Measurements from ENCODE around the gene NTHL1.

The NTHL1 gene

GRCh38 chr16:1991135-1991551, 56.5 kb downstream of the NTHL1 start:
- peak overlapping the region; percentile 52; the same call in 1 of the 2 replicates for H3K4me3 ChIP-seq (ENCODE audit: low read length)
- no peak for TF ChIP-seq ZNF274 (IDR thresholded peaks at IDR 0.05; ENCODE audit: low read depth, low read length)

DNA sequence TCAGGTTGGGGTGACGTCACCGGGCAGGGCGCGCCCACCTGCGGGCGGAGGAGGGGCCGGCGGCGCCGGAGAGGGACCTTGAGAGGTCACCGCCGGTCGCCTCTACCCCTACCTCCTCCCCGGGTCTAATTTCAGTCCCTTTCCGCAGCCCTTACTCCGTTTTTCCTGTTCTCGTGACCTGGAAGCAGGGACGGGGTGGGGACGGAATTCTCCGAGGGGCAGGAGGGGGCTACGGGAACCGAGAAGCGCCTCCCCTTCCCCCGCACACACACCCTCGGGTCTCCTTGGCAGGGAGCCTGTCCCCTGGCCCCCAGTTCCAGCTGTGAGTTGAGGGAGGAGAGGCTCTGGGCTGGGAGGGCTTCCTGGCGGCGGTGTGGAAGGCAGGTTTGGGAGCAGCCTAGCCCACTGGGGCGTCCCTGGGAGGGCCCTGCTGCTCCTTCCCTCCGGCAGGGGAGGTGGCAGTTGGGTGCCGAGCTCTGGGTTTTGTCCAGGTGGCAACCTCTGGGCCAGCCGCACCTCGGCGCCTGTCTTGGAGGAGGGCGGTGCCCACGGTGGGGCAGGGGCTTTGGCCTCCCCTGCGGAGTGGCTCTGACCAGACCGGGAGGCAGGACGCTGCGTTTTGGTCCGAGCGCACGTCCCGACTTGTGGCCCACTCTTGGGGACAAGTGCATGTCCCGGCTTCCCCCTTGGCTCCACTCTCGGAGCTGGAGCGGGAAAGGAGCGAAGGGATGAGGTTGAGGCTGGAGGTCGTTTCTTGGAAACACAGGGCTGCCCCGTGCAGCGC, 57.1 kb downstream of the NTHL1 start:
- no peak for TF ChIP-seq ZNF274 (IDR thresholded peaks at IDR 0.05; ENCODE audit: low read depth, low read length)

GRCh38 chr16:1990101-1990350, 57.6 kb downstream of the NTHL1 start:
- peak overlapping the region; percentile 44; the same call in 1 of the 2 replicates for H3K4me3 ChIP-seq (ENCODE audit: low read length)
- TF ChIP-seq ZNF274 (IDR thresholded peaks at IDR 0.05; ENCODE audit: low read depth, low read length) = no peak

More for the DNA sequence above, 57.1 kb downstream of the NTHL1 start:
- peak overlapping the region; percentile 44; the same call in 1 of the 2 replicates for H3K4me3 ChIP-seq (ENCODE audit: low read length)

All from GM08714 (cell line).